ENCODE data around the gene APBA2.

The APBA2 gene

GRCh38 chr15:28900041-28900891 lies 14.5 kb downstream of the APBA2 start:
- peaks cover 62% of the 10 kb centered on the region for H3K4me1 ChIP-seq (ENCODE audit: insufficient read depth, low read length, poor library complexity, severe bottlenecking)
- no peaks in the 10 kb centered on the region for H3K36me3 ChIP-seq (ENCODE audit: insufficient read depth, low read length)
- no peaks in the 10 kb centered on the region for H3K27me3 ChIP-seq (ENCODE audit: insufficient read depth, low read length, poor library complexity, severe bottlenecking)
- no peaks in the 10 kb centered on the region for H3K9me3 ChIP-seq (ENCODE audit: insufficient read depth, low read depth, low read length)
- no peaks in the 10 kb centered on the region for H3F3A ChIP-seq (ENCODE audit: low read depth)
- no peak overlapping the region for H3K4me3 ChIP-seq (ENCODE audit: low read length, poor library complexity, severe bottlenecking)
- no peaks in the 10 kb centered on the region for H3K79me2 ChIP-seq (ENCODE audit: insufficient read depth, low read length)
- H3K9me2 ChIP-seq (replicated peaks; ENCODE audit: low read depth, low read length), result no peaks in the 10 kb centered on the region
- no peak for TF ChIP-seq EZH2phosphoT487 (IDR thresholded peaks at IDR 0.05; ENCODE audit: borderline replicate concordance)
- no peak for TF ChIP-seq CTCF (conservative IDR thresholded peaks at IDR 0.05; ENCODE audit: low read length)
- H3K4me2 ChIP-seq (ENCODE audit: low read depth, low read length, poor library complexity, severe bottlenecking), result no peak overlapping the region
- no peak overlapping the region for H3K9ac ChIP-seq (ENCODE audit: low read depth, low read length, poor library complexity, severe bottlenecking)
- no peaks in the 10 kb centered on the region for H4K20me1 ChIP-seq (ENCODE audit: insufficient read depth, low read length, poor library complexity, severe bottlenecking)
- H2AFZ ChIP-seq (ENCODE audit: low read length), result no peak overlapping the region

GRCh38 chr15:28900892-28901586 lies 15.3 kb downstream of the APBA2 start:
- Histone ChIP-seq H3K9me2 (replicated peaks; ENCODE audit: low read depth, low read length) (no peaks in the 10 kb centered on the region), H3K36me3 (ENCODE audit: insufficient read depth, low read length) (no peaks in the 10 kb centered on the region), H3K4me2 (ENCODE audit: low read depth, low read length, poor library complexity, severe bottlenecking) (no peak overlapping the region), H3K4me3 (ENCODE audit: low read length, poor library complexity, severe bottlenecking) (no peak overlapping the region), H4K20me1 (ENCODE audit: insufficient read depth, low read length, poor library complexity, severe bottlenecking) (no peaks in the 10 kb centered on the region), H3K4me1 (ENCODE audit: insufficient read depth, low read length, poor library complexity, severe bottlenecking) (peaks cover 60% of the 10 kb centered on the region), H2AFZ (ENCODE audit: low read length) (no peak overlapping the region), H3F3A (ENCODE audit: low read depth) (0 out of 2 replicates have a peak, but pooled peaks cover 3% of the 10 kb centered on the region), H3K9me3 (ENCODE audit: insufficient read depth, low read depth, low read length) (no peaks in the 10 kb centered on the region), H3K79me2 (ENCODE audit: insufficient read depth, low read length) (no peaks in the 10 kb centered on the region), H3K9ac (ENCODE audit: low read depth, low read length, poor library complexity, severe bottlenecking) (no peak overlapping the region), H3K27me3 (ENCODE audit: insufficient read depth, low read length, poor library complexity, severe bottlenecking) (no peaks in the 10 kb centered on the region)
- TF ChIP-seq EZH2phosphoT487 (IDR thresholded peaks at IDR 0.05; ENCODE audit: borderline replicate concordance) (no peak), CTCF (conservative IDR thresholded peaks at IDR 0.05; ENCODE audit: low read length) (no peak)

GRCh38 chr15:28901587-28901980 lies 15.8 kb downstream of the APBA2 start:
- Histone ChIP-seq H3K9ac (ENCODE audit: low read depth, low read length, poor library complexity, severe bottlenecking) (no peak overlapping the region), H4K20me1 (ENCODE audit: insufficient read depth, low read length, poor library complexity, severe bottlenecking) (no peaks in the 10 kb centered on the region), H3K9me3 (ENCODE audit: insufficient read depth, low read depth, low read length) (no peaks in the 10 kb centered on the region), H3F3A (ENCODE audit: low read depth) (0 out of 2 replicates have a peak, but pooled peaks cover 3% of the 10 kb centered on the region), H3K79me2 (ENCODE audit: insufficient read depth, low read length) (no peaks in the 10 kb centered on the region), H3K27me3 (ENCODE audit: insufficient read depth, low read length, poor library complexity, severe bottlenecking) (no peaks in the 10 kb centered on the region), H3K4me1 (ENCODE audit: insufficient read depth, low read length, poor library complexity, severe bottlenecking) (peaks cover 60% of the 10 kb centered on the region), H3K9me2 (replicated peaks; ENCODE audit: low read depth, low read length) (no peaks in the 10 kb centered on the region), H3K4me3 (ENCODE audit: low read length, poor library complexity, severe bottlenecking) (no peak overlapping the region), H3K36me3 (ENCODE audit: insufficient read depth, low read length) (no peaks in the 10 kb centered on the region), H3K4me2 (ENCODE audit: low read depth, low read length, poor library complexity, severe bottlenecking) (no peak overlapping the region), H2AFZ (ENCODE audit: low read length) (no peak overlapping the region)
- TF ChIP-seq CTCF (conservative IDR thresholded peaks at IDR 0.05; ENCODE audit: low read length), result no peak
- no peak for TF ChIP-seq EZH2phosphoT487 (IDR thresholded peaks at IDR 0.05; ENCODE audit: borderline replicate concordance)
